K562 (cell line): ENCODE measurements around the gene SHANK1.
"Not testable (repeated sequence)": the region's sequence is repeated elsewhere in the genome, so short reads cannot be mapped to it uniquely, and the experiment has no call there.

ENCODE experiments used
- CTCF ChIP-seq, 3 experiments: IDR thresholded peaks in 2 of 3; conservative IDR thresholded peaks in 1 of 3; 2 replicates each; pipeline ENCODE4 v1.5.1; 2011 to 2012; ENCODE audit warnings: low read length in 3 of 3, mild to moderate bottlenecking in 3 of 3, control low read depth in 2 of 3, improper control_type of control experiment in 1 of 3, inconsistent platforms in 1 of 3, low read depth in 1 of 3, mixed read lengths in 1 of 3, moderate library complexity in 1 of 3; ENCODE audit not compliant: insufficient read depth in 2 of 3
- POLR2A ChIP-seq: fragments of 450-650 bp; conservative IDR thresholded peaks from 2 replicates; pipeline ENCODE4 v1.6.1; 2016
- PRPF4 ChIP-seq: fragments of 200-400 bp; formaldehyde crosslinking; IDR thresholded peaks from one replicate; pipeline ENCODE4 v1.6.1; 2017; ENCODE audit warnings: low read length, low read depth, mild to moderate bottlenecking; ENCODE audit not compliant: insufficient read depth, poor library complexity, severe bottlenecking
- TAF9B ChIP-seq: fragments of 450-650 bp; IDR thresholded peaks from 2 replicates; pipeline ENCODE4 v1.6.1; 2018; ENCODE audit warnings: mild to moderate bottlenecking; ENCODE audit not compliant: partially characterized antibody
- ZNF785 ChIP-seq: fragments of 250-450 bp; sonication (Bioruptor Pico); IDR thresholded peaks from 2 replicates; pipeline ENCODE4 v1.4.0; 2020; ENCODE audit warnings: mild to moderate bottlenecking

GRCh38 chr19:50763521-50763920 is 43.9 kb upstream of the SHANK1 start:
- not testable (repeated sequence) for TF ChIP-seq CTCF (IDR thresholded peaks at IDR 0.05 in 2 of 3, conservative IDR thresholded peaks at IDR 0.05 in 1 of 3; ENCODE audit: insufficient read depth in 2 of 3, low read depth in 1 of 3, low read length in 3 of 3); TAF9B; PRPF4; ZNF785; POLR2A
